Erythroblast (primary cell): Measurements from ENCODE around the gene STX10.
"Not testable (repeated sequence)": the region's sequence is repeated elsewhere in the genome, so short reads cannot be mapped to it uniquely, and the experiment has no call there.

ENCODE experiments used
- DNase-seq, 2 experiments: peaks; one replicate each; lab custom pipeline; 2025; lab: John Stamatoyannopoulos, UW
- GATA1 ChIP-seq: IDR thresholded peaks from 2 replicates; pipeline ENCODE4 v1.6.1; 2011; ENCODE audit warnings: low read depth, mild to moderate bottlenecking, control low read depth, low read length, moderate library complexity
- POLR2A ChIP-seq: IDR thresholded peaks from 2 replicates; pipeline ENCODE4 v1.6.1; 2011; ENCODE audit warnings: mild to moderate bottlenecking, low read length

STX10 gene

GRCh38 chr19:13155472-13156359, 5.5 kb upstream of the STX10 start:
- TF ChIP-seq POLR2A (no peak), GATA1 (no peak)
- peak; percentile 54 to 62 for DNase-seq

- TF ChIP-seq GATA1 (no peak), POLR2A (peak; percentile 50)
- peak; percentile 74 to 81 for DNase-seq
These were observed 4.8 kb upstream of the STX10 start for GRCh38 chr19:13154911-13155471.

GRCh38 chr19:13154241-13154778, 4.1 kb upstream of the STX10 start:
- peak; percentile 59 for TF ChIP-seq POLR2A
- TF ChIP-seq GATA1, result no peak
- peak; percentile 85 to 91 for DNase-seq

- peak; percentile 83 to 88 for DNase-seq
- TF ChIP-seq GATA1 (no peak), POLR2A (no peak)
These were observed 3.5 kb upstream of the STX10 start for GRCh38 chr19:13153569-13154240.

- peak; percentile 95 to 98 for DNase-seq
- TF ChIP-seq GATA1, result no peak
- peak; percentile 100 for TF ChIP-seq POLR2A
These were observed 2.9 kb upstream of the STX10 start for GRCh38 chr19:13152974-13153568.

GRCh38 chr19:13152356-13152973, 2.3 kb upstream of the STX10 start:
- no peak for TF ChIP-seq POLR2A
- no peak for TF ChIP-seq GATA1
- no peak for DNase-seq

GRCh38 chr19:13151605-13152355, 1.6 kb upstream of the STX10 start:
- TF ChIP-seq POLR2A (peak; percentile 59), GATA1 (no peak)
- peak; percentile 97 to 98 for DNase-seq

- peak; percentile 60 to 76 for DNase-seq
- TF ChIP-seq GATA1 (no peak), POLR2A (no peak)
These were observed 893 bp upstream of the STX10 start for GRCh38 chr19:13150931-13151604.

- TF ChIP-seq POLR2A, result no peak
- no peak for TF ChIP-seq GATA1
- peak; percentile 66 to 69 for DNase-seq
These were observed 468 bp downstream of the STX10 start for GRCh38 chr19:13149628-13150186.

- DNase-seq, result not testable (repeated sequence)
These were observed 975 bp downstream of the STX10 start for GRCh38 chr19:13149173-13149627.

- peak; percentile 47 to 75 for DNase-seq
- TF ChIP-seq GATA1 (no peak), POLR2A (no peak)
These were observed 3.2 kb downstream of the STX10 start for GRCh38 chr19:13146763-13147563.

- DNase-seq, result no peak
- TF ChIP-seq GATA1, result no peak
- no peak for TF ChIP-seq POLR2A
These were observed 10.4 kb downstream of the STX10 start for GRCh38 chr19:13139633-13140311.
